KG1 (cell line): Measurements from ENCODE around the gene KCNK1.
"Not testable (repeated sequence)": the region's sequence is repeated elsewhere in the genome, so short reads cannot be mapped to it uniquely, and the experiment has no call there.

Experiments used
- DNase-seq: peaks from one replicate; lab custom pipeline; 2025; lab: John Stamatoyannopoulos, UW

The KCNK1 gene

DNA sequence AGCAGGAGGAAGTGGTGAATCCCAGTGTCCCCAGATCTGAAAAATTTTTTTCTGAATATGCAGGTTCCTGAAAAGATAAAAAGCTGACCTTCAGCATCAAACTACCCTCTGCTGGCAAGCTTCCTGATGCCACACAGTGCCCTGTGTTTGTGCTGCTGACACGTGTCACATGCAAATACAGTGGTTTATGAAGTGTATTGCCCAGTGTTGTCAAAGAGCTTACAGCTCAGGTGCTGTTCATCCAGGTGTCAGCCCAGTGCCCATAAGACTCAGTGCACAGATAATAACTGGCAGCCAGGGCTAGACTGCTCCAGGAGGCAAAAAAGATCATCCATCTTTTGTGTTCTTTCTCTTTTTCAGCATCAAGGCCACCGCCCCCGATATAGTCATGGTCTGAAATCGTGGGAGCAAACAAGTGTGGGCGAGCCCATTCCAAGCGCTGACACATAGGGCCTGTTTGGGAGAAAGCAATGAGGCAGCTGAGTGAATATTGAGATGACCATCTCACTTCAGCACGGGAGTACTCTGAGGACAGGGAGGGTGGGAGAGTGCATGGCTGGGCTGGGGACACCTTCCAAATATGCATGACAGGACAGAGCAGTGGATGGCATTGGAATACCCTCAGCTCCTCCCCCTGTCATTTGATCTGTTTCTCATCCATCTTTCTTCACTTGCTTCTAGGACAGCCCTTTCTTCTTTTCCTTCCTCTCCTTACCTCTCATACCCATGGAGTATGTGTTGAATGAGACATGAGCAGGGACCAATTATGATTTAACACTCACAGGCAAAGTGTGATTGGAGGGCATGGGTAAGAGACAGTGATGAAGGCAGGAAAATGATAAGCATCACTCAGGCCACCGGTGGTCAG, 6.4 kb upstream of the KCNK1 start:
- DNase-seq = no peak

DNA sequence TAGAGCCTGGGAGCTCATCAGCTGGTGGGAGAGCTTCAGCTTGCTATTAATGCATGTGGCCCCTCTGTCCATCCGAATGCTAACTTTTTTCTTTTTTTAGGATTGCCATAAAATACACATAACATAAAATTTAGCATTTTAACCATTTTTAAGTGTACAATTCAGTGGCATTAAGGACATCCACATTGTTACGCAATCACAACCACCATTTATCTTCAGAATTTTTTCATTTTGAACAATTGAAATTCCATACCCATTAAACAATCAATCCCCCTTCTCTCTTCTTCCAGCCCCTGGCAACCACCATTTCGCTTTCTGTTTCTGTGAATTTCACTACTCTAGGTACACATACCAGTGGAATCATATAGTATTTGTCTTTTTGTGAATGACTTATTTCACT, 4.9 kb upstream of the KCNK1 start:
- no peak for DNase-seq

GRCh38 chr1:233609926-233610325, 4.0 kb upstream of the KCNK1 start:
- no peak for DNase-seq

GRCh38 chr1:233610628-233611027, 3.3 kb upstream of the KCNK1 start:
- no peak for DNase-seq

DNA sequence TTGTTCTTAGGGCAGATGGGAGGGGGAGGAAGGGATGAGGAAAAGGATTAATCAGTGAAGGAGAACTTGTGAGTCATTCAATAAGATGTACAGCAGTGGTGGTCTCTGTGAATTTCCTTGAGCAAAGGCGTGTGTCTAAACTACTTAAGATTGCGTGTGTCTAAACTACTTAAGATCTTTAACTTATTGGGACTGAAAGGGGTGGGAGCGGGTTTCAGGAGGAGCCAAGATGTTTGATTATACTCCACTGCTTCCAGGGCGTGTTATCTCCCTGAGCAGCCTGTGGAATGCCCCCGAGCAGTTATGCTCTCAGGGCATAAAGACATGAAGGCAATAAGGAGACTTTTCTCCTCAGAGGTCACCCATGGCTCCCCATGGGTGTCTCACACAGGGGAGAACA, 2.5 kb upstream of the KCNK1 start:
- not testable (repeated sequence) for DNase-seq

GRCh38 chr1:233614173-233614742, 352 bp downstream of the KCNK1 start:
- DNase-seq = no peak

DNA sequence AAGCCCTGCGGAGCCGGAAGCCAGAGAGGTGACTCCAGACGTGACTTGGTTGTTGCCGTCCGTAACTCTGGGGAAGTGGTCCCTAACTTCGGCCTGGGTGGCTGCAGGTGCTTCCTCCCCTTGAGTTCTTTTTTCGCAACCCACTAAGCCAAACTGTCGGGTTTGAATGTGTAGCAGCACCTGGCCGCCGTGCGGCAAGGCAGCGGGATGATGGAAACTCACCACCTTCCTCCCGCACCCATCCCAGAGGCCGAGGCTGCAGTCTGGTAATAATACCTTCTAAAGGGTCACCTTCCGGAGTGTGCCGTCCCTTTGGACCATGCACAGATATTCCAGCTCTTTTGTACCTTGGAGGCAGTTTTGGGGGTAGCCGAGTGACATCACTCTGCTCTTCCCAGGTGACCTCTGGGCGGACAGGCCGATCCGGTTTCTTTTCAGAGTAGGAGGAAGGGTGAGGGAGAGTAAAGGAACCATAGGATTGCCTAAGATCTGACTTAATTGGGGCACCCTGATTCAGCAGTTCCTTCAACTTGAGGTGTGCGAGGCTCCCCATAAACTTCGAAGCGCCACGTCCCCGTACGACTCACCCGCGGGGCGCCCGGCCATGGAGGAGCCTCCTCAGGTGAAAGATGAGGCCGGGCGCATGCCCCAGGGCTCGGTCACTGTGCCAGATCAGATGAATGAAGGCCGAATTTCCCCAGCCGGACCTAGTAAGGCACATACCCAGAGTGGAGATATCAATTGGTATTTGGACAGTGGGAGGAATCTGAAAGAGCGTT, 1.0 kb downstream of the KCNK1 start:
- DNase-seq = no peak

GRCh38 chr1:233615571-233615970, 1.7 kb downstream of the KCNK1 start:
- no peak for DNase-seq

DNA sequence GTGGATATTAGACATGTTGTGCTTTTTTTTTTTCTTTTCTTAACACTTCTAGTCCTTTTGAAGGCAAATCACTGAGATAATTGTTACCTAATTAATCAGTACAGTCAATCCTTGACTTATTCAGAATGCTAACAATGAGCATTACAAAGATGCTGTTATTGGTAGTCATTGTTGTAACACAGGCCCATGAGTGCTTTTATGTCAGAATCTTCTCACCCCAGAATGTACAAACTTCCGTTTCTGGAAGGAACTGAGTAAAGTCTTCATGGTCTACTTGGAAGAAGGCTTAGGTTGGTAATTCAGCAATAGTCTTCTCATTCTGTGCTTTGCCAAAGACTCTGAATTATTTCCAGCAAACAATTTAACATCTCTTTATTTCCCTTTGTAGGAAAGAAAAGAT, 3.1 kb downstream of the KCNK1 start:
- no peak for DNase-seq

- DNase-seq = not testable (repeated sequence)
Measured at GRCh38 chr1:233619414-233619813, 5.5 kb downstream of the KCNK1 start.

DNA sequence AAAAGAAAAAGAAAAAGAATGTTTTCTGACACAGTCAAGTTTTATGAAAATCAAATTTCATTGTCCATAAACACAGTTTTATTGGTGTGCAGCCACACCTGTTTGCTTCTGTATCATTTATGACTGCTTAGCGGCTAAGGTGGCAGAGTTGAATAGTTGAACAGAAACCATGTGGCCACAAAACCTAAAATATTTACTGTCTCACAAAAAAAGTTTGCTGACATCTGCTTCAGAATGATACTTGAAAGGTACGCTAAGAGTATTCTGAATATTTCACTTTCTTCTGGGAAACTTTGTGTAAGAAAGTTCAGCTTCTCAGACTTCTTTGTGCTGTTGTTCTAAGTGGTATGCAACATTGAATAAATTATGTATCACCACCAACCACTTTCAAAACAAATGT, 6.2 kb downstream of the KCNK1 start:
- DNase-seq = no peak

DNA sequence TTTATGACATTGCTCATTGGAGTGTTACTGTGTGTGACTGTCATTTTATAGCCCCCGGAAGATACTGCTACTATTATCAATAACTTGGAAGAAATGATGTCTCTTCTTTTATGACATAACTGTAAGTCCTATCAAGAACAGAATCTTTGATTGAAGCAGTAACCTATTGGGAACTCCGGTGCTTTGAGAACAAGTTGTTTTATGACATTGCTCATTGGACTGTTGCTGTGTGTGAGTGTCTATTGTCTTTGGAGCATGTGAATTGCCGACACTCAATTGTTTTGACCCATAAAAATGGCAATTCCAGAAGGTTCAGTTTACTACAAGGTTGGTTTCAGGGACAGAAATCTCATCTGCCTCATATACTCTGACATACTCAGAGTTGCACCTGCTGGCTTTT, 8.0 kb downstream of the KCNK1 start:
- DNase-seq = no peak

GRCh38 chr1:233624289-233624688, 10.4 kb downstream of the KCNK1 start:
- DNase-seq = no peak

DNA sequence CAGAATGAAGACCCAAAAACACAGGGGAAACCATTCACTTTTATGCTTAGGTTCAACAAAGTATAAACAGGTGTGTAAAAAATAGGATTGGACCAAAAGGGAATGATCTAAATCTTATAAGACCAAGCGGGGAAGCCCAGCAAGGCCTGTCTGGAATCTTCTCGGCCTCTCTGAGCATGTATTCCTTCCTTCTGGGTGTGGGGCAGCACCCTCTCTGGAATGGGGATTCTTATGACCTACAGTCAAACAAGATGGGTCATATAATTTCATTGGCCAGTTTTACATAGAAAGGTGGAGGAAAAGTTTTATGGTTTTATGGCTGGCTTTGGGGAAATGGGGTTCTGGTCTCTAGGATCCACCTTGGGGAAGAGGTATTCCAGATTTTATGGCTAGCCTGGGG, 11.2 kb downstream of the KCNK1 start:
- no peak for DNase-seq

DNA sequence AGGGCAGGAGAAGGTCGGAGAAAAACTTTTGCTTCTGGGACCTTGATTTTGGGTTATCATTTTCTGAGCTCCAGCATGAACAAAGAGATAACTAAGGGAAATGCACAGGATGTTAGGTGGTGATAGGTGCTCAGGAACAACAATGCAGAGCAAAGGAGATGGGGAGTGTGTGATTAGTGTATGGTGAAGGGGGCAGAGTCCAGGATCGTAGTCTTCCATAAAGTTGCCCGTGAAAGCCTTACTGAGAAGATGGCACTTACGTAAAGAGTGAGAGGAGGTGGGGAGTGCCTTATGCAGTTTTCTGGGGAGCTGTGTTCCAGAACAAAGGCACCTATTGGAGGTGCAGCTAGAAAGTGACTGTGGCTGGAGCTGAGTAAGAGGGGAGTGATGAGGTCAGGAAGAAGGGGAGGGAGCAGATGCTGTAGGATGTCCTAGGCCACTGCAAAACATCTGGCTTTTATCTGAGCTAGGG, 11.6 kb downstream of the KCNK1 start:
- no peak for DNase-seq

GRCh38 chr1:233627376-233627775, 13.5 kb downstream of the KCNK1 start:
- DNase-seq = no peak

DNA sequence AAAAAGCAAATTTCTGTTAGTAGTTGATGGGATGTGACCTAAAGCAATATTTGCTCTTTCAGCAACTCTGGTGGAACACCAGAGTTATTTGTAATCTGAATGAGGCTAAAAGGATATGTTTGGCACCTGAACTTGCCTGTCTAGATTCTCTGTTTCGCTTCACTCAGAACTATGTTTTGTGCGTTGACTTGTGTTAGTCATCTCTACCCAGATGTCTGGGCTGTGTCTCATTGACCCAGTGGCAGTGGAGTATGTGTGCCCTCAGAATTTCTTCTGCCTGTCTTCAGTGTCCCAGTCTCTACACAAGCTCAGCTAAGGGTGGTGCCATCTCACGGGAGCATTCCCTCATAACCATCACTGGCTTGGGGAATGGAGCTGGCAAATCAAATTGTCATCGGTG, 13.9 kb downstream of the KCNK1 start:
- no peak for DNase-seq

DNA sequence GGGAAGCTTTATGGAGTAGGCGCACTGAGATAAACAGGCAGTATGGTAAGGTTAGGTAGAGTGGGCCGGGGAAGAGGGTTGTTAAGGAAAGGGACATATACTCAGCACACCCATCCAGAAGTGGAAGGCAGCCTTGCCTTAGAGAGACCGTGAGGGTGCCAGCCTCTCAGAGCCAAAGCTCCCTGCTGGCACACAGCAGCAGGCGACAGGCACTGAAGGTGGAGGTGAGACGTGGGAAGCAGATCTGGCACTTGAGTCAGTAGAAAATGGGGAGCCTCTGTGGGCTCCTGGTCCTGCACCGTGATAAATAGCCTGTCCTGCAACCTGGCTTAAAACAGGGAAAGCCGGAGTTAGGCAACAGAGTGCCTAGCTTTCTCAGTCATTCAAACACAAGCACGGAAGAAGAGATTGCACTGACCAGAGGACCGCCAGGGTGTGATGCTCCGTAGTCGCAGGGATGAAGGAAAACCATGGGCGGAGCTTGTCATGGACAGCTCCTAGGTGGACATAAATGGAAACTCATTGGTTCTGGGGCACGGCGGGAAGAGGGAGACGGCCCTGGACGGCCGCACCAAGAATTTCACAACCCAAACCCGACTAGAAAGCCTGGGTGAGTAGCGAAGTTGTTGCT, 15.5 kb downstream of the KCNK1 start:
- DNase-seq = no peak

GRCh38 chr1:233631810-233632405, 18.0 kb downstream of the KCNK1 start:
- DNase-seq = no peak

GRCh38 chr1:233632436-233632835, 18.5 kb downstream of the KCNK1 start:
- DNase-seq = no peak

- no peak for DNase-seq
Measured at GRCh38 chr1:233635765-233636502, 22.0 kb downstream of the KCNK1 start.
